HG03159 (cell line): ENCODE results near the gene ACER2.
"Not testable (repeated sequence)": the region's sequence is repeated elsewhere in the genome, so short reads cannot be mapped to it uniquely, and the experiment has no call there.

Source experiments
- ATAC-seq: cut with Tn5 transposase; IDR thresholded peaks from one replicate; pipeline ENCODE4 v1.9.1; 2021; ENCODE audit warnings: mild to moderate bottlenecking, moderate library complexity; ENCODE audit not compliant: unreplicated experiment

ACER2 gene

DNA sequence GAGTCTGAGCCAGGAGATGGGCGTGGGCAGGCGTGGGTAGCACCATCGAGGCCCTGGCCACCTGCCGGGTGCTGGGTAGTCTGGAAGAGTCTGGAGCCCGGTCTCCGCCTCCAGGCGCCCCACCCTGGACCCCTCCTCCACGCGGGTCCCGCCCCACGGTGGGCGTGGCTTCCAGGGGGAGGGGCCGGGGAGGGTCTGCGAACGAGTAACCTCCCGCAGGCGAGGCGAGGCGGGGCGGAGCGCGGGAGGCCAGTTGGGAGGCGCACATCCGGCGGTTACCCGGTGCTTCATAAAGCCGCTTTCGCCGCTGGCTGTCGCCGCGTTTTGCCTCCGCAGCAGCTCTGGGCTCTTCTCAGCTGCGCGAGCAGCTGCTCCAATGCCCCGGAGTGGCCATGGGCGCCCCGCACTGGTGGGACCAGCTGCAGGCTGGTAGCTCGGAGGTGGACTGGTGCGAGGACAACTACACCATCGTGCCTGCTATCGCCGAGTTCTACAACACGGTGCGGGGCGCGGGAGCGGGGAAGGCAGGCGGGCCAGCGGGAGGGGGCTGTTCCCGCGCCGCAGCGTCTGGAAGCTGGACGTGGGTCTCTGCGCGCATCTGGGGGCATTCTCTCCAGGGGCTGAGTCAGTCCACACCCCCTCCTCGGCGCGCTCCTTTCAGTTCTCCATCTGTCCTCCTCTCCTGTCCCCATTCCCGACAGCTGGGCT, at the start of gene ACER2:
Gene ACER2 (plus strand): TSS at position 317 of the 708 bp plus-strand sequence. CDS start 76 bp downstream, at position 393.
- peak; percentile 93 for ATAC-seq

DNA sequence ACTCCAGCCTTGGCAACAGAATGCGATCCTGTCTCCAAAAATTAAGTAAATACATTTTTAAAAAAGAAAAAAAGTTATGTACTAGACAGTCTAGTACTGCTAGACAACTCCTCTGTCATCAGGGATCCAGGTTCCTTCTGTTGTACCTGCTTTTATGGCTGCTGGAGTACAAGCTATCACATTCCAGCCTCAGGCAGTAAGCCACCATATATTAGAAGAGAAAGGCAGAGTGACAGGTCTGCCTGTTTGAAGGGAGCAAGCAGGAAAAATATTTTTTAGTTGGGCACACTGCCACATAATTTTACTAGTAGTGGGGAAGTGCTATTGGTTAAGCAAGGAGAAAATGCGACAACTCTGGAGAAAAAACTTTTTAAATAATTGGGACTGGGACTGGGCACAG, 39.7 kb upstream of the ACER2 start:
- no peak for ATAC-seq

DNA sequence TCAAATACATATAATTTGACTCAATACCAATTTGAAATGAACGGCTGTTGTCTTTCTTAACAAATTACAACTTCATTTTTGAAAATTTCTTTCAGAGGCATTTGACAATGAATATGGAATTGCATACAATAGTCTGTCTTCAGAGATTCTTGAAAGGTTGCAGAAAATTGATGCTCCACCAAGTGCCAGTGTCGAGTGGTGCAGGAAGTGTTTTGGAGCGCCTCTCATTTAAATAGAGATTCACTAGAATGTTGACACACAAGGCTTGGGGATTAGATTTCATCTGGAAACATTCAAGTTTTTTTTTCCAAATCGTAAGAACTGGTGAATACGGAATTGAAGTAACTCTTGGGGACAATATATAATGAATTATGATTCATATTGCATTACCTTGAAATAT, 36.9 kb upstream of the ACER2 start:
- ATAC-seq: no peak

DNA sequence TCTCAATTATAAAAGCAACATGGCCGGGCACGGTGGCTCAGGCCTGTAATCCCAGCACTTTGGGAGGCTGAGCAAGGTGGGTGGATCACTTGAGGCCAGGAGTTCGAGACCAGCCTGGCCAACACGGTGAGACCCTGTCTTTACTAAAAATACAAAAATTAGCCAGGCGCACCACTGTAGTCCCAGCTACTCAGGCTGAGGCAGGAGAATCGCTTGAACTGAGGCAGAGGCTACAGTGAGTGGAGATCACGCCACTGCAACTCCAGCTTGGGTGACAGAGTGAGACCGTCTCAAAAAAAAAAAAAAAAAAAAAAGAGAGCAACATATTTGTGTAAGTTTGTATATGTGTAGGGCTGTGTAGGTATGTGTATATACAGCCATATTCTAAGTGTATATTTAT, 36.2 kb upstream of the ACER2 start:
- ATAC-seq: no peak

DNA sequence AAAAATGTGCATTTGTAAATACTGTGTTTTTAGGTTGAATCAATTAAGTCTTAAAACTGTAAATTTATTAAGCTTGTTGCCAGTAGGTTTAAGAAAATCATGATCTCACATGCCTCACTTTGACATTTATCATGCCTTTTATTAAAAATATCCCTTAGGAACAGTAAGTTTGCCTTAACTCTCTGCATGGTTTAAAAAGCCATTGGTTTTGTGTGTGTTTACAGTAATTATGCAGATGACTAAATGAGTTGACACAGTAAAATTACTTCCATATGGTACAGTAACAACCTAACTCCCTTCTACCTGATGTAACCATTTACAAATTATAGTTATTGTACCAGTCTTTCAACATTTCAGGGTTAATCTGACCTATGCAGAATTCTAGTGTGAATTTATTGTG, 35.3 kb upstream of the ACER2 start:
- ATAC-seq: no peak

DNA sequence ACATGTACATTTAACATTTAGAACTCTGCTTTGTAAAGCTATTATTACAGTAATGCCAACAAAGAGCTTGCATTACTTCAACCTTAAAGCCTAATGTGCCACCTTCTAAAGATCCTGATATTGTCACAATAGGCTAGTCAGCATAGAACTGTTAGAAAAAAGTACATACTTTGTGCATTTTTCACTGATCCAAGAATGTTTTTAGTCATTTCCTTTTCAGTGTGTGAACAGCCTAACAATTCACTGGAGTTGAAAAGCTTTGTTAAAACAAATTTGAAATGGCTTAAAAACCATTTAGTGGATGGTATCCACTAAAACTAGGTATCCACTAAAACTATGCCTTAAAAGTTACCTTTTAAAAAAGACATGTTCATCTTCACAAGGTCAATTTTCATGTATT, 33.3 kb upstream of the ACER2 start:
- ATAC-seq: no peak

DNA sequence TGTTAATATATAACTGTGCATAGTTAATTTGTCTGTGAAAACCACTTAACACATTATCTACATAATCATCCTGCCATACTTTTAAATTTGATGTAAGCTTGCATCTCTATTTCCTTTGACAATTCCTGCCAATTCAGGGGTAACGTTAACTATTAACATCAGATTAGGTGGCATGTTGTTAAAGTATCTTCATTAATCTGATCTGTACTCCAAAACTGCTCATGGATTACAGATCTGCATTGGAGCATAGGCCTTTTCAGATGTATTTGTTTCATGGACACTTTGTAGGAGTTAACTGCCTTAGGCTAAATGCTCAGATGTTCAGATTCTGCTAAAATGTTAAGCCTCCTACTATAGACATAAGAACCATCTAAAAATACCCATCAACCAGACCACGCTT, 31.9 kb upstream of the ACER2 start:
- no peak for ATAC-seq

DNA sequence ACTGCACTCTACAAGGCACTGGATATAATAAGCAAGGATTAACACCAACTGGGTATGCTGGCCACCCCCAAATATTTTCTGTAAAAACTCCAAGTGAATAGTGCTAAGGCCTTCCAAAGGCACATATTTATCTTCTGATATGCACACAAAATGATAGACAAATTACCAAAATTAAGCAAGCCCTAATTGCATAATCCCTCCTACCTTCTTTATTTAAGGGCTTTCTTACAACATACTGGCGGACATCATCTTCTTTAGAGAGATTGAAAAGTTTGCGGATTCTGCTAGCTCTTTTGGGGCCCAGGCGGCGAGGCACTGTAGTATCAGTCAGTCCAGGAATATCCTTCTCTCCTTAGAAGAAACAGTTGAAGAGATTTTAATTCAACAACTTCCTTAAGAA, 30.6 kb upstream of the ACER2 start:
- no peak for ATAC-seq

DNA sequence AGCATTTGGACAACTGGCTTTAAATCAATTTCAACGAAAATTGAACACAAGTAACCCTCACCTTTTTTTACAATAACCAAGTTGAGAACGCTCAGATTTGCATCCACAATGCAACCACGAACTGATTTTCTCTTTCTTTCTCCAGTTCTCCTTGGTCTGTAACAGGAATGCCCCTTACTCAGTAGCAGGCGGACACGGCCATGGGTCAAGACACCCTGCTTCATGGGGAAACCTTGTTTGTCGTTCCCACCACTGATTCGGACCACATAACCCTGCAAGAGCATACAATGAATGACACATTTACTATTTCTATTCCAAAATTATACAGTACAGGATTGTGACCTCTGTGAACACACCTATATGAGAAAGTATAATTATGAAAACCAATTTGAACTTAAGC, 30.2 kb upstream of the ACER2 start:
- no peak for ATAC-seq

DNA sequence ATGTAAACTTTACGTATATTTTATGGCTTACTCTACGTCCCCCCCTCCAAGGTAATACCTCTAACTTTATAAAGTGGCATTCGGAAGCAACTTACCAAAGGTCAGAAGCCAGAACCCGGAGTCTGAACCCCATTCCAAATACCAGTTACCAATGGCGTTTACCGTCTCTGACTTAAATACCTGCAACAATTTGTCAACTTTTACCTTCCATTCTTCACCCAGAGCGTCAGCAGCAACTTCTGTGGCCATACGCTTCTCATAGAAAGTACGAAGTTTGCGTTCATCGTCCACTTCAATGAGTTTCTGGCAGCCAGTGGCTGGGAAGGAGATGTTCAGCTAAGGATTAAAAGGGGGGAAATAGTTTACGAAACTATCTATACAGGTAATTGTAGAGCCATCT, 29.5 kb upstream of the ACER2 start:
- ATAC-seq: no peak

DNA sequence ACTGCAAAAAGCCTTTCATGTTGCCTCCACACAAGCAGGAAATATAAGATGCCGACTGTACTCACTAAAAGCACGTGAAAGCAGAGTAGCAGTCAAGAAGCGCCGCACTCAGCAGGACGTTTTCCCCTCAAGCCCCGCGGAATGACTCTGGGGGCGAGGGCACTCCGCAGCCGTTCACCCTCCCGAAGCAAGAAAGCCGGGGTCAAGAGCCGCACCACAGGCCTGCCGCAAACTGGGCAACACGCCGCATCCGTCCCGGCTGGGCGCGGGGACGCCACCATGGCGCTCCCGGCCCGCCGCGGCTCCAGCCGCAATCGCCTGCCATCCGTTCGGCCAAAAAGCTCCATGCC, 29.1 kb upstream of the ACER2 start:
- ATAC-seq: peak; percentile 33

DNA sequence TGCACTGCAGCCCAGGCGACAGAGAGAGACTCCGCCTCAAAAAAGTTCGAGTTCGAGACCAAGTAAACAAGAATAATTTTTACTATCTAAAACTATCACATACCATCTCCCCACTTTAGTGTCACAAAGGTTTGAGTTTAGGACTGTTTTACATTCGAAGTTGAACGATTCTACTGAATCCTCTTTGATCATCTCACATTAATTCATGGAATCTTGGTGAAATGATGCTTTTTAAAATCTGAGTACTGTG, 28.1 kb upstream of the ACER2 start:
- ATAC-seq: no peak

DNA sequence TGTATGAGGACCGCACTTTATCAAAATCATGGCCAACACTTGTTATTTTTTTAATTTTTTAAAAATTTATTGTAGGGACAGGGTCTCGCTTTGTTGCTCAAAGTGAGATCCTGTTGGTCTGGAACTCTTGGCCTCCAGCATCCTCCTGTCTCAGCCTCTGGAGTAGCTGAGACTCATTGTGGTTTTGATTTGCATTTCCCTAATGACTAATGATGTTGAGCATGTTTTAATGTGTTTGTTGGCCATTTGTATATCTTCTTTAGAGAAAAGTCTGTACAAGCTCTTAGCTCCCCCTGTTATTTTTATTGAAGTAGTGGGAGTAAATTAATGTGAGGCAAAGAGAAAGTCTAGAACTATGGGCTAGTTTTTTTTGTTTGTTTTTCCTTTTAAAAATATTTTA, 27.2 kb upstream of the ACER2 start:
- no peak for ATAC-seq

DNA sequence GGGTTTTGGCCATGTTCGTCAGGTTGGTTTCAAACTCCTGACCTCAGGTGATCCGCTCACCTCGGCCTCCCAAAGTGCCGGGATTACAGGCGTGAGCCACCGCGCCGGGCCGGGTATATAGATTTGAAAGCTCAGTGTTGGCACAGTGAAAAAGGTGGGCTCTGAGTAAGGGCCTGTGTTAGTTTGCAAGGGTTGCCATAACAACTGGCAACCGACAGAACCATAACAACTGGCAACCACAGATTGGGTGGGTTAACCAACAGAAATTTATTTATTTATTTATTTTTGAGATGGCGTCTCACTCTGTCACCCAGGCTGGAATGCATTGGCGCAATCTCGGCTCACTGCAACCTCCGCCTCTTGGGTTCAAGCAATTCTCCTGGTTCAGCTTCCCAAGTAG, 23.6 kb upstream of the ACER2 start:
- ATAC-seq: not testable (repeated sequence)

DNA sequence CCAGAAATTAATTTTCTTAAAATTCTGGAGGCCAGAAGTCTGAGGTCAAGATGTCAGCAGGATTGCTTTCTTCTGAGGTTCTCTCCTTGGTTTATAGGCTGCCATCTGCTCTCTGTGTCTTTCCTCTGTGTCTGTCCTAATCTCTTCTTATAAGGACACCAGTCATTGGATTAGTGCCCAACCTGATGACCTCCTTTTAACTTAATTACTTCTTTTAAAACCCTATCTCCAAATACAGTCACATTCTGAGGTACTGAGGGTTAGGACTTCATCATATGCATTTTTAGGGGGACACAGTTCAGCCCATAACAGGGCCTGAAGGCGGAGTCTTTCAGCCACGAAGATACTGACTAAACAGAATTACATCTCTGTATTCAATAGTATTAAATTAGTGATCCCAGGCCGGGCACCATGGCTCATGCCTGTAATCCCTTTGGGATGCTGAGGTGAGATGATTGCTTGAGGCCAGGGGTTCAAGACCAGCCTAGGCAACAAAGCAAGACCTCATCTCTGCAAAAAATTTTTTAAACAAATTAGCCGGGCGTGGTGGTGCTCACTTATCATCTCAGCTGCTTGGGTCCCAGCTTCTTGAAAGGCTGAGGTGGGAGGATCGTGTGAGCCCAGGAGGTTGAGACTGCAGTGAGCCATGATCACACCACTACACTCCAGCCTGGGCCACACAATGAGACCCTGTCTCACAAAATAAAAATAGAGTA, 22.9 kb upstream of the ACER2 start:
- ATAC-seq: no peak

DNA sequence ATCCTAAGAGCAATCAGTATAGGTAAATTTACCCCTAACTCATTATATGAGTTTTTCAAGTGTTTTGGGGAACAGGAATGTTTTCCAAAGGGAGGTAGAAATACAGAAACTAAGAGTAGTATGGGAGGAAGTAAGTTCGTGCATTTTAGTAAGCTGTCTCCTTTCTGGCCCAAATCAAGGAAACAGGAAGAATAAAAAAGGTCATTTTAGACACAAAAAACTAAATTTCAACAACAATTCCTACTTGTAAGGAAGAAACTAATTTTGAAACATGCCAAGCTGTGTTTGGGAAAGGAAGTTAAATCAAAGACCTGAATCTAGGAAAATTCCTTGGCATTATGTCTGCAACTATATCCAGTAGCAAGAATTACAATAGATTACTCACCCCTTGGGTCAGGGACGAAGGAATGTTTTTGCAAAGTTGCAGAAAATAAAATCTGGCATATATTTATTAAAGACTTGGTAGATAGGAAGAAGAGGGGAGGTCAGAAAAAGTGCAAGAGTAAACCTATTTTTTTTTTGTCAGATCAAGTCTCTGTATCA, 22.2 kb upstream of the ACER2 start:
- ATAC-seq: no peak

DNA sequence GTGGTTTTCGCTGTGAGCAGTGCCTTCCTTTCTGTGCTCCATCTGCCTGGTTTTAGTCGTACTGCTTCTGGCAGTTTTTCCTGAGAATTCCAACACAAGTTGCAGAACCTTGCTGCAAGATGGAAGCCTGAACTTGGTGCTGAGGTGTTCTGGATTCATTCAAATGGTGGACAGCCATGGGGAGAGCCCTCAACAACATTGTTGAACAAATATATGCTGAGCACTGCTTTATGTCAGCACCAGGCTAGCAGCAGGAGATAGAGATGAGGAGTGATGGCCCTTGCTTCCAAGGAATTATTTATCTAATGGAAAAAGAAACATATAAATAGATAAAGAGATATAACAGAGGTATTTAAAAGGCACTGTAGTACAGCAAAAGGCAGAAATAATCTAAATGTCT, 21.5 kb upstream of the ACER2 start:
- no peak for ATAC-seq

DNA sequence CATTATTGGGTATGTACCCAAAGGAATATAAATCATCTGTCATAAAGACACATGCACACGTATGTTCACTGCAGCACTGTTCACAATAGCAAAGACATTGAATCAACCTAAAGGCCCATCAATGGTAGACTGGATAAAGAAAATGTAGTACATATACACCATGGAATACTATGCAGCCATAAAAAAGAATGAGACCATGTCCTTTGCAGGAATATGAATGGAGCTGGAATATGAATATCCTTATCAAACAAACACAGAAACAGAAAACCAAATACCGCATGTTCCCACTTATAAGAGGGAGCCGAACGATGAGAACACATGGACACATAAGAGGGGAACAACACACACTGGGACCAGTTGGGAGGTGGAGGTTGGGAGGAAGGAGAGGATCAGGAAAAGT, 19.3 kb upstream of the ACER2 start:
- not testable (repeated sequence) for ATAC-seq

DNA sequence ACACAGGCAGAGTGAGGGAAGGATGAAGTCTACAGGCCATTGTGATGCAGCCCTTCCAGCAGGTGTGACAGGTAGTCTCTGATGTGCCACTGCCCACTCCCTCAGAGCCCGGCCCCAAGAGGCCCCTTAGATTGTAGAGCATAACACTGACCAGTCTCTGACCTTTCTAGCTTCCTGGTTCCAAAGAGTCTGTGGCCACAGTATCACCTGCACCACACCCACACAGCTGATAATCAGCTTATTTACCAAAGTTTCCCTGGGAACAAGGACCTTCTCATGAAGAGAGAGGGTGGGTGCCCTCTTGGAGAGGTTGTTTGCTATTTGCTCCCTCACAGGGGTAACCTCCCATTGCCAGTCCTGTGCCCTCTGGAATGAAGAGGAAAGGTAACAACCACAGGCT, 11.0 kb upstream of the ACER2 start:
- ATAC-seq: no peak

DNA sequence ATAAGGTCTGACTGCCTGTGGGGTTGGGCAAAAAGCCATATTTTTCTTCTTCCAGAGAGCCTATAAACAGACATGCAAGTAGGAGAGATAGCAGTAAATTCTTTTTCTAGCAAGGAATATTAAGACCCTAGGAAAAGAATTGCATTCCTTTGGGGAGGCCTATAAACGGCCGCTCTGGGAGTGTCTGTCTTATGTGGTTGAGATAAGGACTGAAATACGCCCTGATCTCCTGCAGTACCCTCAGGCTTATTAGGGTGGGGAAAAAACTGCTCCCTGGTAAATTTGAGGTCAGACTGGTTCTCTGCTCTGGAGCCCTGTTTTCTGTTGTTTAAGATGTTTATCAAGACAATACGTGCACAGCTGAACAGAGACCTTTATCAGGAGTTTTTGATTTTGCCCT, 5.6 kb upstream of the ACER2 start:
- ATAC-seq: not testable (repeated sequence)

DNA sequence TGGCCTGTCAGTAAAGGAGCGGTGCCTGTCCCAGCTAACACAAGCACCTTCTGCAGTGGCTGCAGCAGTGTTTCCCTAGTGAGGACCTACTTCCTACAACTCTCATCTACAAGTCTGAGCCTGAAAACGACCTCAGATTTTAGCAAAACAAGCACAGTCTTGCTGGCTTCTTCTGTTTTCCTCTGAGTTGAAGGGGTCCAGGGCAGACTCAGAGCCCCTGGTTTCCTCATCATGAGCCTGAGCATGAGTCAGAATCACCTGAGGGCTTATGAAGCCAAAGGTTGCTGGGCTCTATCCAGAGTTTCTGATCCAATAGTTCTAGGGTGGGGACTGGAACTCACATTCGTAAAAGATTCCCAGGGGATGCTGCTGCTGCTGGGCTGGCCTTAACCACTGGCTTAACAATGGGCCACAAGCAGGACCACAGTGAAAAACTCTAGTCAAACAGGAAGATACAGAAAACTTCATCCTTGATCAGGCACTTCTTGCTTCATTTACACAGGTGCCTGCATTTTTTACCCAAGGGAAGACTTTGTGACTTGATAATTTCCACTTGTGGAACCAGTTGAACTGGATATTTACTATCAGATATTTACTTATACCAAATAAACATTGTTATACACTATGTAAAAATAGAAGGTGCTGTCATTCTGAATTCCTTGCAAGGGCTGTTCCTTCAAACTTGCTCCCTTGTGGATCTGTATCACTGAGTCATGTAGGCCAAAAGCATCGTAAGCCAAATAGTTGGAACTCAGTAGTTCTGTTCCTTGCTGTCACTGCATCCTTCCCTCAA, 4.3 kb upstream of the ACER2 start:
- no peak for ATAC-seq

DNA sequence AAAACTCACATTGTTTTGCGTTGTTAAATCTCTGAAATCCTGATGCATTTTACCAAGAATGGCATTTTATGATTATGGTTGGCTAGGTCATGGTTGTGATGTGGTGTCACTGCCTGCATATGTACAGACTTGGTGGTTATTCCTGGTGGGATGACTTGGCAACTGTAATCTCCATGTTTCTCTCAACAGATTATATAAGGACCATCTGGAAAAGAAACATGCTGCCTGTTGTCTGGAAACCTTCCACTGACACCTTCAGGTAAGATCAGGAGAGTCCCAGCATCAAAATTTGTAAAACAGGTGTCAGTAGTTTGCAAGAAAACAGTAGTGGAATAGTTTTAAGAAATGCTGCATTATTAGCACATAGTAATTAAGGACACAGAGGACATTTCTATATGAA, 3.0 kb upstream of the ACER2 start:
- ATAC-seq: no peak
